Measurements from ENCODE around the gene ZNFX1.
"Not testable (repeated sequence)": the region's sequence is repeated elsewhere in the genome, so short reads cannot be mapped to it uniquely, and the experiment has no call there.

ZNFX1 gene

DNA sequence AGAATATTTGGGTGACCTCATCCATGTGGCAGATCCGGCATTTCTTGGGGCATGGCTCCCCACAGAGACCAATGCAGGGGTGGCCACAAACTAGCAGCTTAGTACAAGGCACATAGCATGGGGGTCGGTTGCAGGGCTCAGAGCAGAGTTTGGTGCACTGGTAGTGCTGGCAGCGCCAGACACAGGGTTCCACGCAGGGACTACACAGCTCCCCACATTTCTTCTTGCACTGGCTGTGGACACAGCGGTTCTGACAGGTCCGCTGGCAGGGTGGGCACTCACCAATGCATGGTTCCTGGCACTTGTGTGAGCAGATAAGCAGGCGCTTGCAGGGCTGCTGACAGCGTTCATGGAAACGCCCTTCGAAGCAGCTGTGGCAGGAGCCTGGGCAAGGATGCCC, 29.6 kb downstream of the ZNFX1 start:
- no peak for DNase-seq (ENCODE audit: low spot score)

GRCh38 chr20:49247792-49248191, 30.1 kb downstream of the ZNFX1 start:
- DNase-seq (ENCODE audit: low spot score): no peak

GRCh38 chr20:49247169-49247723, 30.6 kb downstream of the ZNFX1 start:
- DNase-seq (ENCODE audit: low spot score): no peak

GRCh38 chr20:49245921-49246740, 31.7 kb downstream of the ZNFX1 start:
- DNase-seq (ENCODE audit: low spot score): peak; percentile 79

DNA sequence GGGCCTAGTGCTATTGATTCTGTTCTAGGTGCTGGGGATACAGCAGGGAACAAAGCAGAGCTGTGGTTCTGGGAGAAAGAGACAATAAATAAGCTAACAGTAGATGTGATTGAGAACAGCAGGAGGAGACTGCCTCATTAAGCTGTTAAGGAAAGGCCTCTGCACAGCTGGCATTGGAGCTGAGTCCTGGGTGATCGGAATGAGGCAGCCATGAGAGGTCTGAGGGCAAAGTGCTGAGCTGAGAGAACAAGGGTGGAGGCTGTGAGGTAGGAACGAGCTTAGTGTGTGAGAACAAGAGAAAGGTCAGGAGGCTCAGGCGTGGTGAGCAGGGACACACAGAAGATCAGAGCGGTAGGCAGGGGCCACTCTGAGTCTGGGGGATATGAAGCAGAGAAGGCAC, 40.3 kb downstream of the ZNFX1 start:
- DNase-seq (ENCODE audit: low spot score): no peak

DNA sequence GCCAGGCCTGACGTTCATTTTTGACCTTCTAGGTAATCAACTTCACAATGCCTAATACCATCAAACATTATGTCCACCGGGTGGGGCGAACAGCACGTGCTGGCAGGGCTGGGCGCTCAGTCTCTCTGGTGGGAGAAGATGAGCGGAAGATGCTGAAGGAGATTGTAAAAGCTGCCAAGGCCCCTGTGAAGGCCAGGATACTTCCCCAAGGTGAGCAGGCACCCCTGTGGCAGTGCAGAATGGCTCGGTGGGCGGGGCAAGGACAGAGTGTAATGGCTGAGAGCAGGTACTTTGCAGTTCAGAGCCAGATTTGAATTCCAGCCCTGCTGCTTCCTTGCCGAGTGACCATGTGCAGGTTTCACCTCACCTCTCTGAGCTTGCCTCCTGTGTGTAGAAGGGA, 41.6 kb downstream of the ZNFX1 start:
- no peak for DNase-seq (ENCODE audit: low spot score)

DNA sequence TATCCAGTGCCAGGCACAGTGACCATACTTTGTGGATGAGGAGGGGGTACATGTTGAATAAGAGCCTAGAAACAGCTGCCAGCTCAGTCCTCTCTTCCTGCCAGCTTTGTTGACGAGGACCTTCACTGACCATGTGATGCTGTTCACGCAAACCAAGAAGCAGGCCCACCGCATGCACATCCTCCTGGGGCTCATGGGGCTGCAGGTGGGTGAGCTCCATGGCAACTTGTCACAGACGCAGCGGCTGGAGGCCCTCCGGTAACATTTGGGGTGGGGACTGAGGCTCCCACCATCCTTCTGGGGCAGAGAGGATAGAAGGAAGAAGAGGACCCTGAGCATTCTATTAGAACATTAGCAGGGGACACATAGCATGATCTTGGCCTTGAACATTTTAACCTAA, 43.0 kb downstream of the ZNFX1 start:
- no peak for DNase-seq (ENCODE audit: low spot score)

GRCh38 chr20:49233226-49233625, 44.6 kb downstream of the ZNFX1 start:
- DNase-seq (ENCODE audit: low spot score): no peak

DNA sequence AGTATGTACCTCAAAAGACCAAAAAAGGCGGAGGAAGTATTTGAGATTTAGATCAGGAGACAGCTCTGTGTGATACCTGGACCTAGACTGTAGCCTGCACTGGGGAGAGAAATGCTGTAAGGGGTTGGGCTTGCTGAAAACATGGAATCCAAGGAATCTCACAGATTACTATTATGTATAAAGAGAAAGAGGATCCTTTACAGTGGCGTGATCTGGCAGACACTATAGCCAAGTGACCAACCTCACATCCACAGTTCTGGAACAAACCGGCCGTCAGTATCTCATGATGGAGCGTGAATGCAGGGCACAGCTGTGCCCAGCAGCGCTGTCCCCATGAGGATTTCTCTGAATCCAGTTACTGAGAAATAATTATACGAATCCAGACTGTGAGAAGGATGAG, 46.4 kb downstream of the ZNFX1 start:
- no peak for DNase-seq (ENCODE audit: low spot score)

- DNase-seq (ENCODE audit: low spot score): no peak
These were observed 47.2 kb downstream of the ZNFX1 start for GRCh38 chr20:49230561-49231133.

DNA sequence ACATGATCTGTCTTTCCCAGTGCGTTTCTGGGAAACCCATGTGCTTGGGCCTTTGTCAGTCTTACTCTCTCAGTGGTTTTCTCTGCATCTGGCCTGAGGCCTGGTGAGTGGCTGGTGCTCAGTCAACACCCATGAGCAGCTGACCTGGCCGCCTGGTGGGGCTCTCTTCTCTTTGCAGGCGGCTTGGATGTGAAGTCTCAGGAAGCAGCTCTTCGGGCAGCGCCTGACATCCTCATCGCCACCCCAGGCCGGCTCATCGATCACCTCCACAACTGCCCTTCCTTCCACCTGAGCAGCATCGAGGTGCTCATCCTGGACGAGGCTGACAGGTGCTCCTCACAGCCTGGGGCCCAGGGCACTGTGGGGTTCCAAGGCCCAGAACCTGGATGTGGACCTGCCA, 47.8 kb downstream of the ZNFX1 start:
- no peak for DNase-seq (ENCODE audit: low spot score)

DNA sequence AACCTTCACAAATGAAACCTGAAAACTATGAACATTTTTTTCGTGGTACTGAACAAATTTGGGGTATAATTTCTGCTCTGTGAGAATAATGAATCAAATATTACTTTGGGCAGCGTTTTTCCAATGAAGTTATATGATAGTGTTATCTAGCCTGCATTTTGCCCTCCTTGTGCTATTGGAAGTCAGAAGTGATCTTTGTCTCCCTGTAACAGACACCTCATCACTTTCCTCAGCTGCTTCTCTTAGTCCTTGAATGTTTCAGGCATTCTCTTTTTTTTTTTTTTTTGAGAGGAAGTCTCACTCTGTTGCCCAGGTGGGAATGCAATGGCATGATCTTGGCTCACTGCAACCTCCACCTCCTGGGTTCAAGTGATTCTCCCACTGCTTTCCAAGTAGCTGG, 48.5 kb downstream of the ZNFX1 start:
- DNase-seq (ENCODE audit: low spot score): no peak

DNA sequence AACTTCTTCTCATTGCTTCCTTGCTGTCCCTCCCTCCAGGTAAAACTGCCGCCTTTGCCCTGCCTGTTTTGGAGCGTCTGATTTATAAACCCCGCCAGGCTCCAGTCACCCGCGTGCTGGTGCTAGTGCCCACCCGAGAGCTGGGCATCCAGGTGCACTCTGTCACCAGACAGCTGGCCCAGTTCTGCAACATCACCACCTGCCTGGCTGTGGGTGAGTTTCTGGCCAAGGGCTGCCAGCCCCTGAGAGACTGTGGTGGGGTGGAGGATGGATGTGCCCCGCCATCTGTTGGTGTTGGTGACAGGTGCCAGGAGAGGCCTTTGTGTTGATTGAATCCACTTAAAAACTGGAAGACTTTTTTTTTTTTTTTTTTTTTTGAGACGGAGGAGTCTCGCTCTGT, 49.2 kb downstream of the ZNFX1 start:
- DNase-seq (ENCODE audit: low spot score): no peak

DNA sequence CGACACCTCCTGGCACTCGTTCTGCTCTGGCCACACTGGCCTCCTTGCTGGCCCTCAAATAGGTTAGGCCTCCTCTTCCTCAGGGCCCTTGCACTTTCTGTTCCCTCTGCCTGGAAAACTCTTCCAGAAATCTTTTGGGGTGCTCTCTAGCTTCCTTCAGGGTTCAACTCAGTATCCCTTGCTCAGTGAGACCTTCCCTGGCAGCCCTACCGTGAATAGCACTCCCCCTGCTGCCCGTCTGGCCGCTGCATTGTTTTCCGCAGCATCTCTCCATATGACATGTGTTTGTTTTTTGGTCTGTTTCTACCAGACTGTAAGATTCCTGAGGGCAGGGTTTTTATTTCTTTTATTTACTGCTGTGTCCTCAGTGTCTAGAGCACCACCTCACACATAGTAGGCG, 52.0 kb downstream of the ZNFX1 start:
- DNase-seq (ENCODE audit: low spot score): no peak

- no peak for DNase-seq (ENCODE audit: low spot score)
These were observed 57.7 kb downstream of the ZNFX1 start for GRCh38 chr20:49219924-49220831.

DNA sequence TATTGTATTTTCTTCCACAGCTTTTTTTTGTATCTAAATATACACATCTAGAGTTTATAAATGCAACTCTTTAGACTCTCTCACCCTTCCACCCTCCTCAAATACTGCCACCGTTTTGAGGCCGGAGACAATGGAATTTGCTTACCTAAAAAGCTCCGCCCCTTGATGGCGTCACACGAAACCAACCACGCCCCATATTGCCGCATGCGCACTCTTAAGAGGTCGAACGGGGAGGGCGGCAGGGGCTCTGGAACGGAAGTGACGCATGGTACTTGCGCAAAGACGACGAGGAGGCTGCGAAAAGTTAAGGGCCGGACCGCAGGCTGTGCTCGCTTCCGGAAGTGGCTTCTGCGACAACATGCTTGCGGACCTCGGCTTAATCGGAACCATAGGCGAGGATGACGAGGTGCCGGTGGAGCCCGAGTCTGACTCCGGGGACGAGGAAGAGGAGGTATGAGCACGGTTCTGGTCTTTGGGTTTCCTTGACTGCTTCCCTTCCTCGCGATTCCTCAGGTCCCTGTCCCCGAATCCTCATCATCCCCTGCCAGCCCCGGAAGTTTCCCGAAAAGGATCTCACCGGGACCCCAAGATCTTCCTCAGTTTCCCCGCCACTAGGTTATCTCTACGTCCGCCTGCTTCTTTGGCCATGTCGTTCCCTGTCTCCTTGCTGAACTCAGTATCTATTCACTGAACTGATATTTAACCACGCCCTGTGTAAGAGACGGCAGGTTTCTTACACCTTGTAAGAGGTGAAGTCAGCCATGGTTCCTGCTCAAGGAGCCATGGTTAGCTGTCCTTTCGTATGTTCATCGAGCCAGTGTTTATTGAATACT, 58.5 kb downstream of the ZNFX1 start, which contains the start of gene DDX27:
TSS of gene DDX27 (plus strand) at position 326 of the 833 bp plus-strand sequence. CDS start at position 359, 33 bp downstream.
- DNase-seq (ENCODE audit: low spot score): peak; percentile 98

DNA sequence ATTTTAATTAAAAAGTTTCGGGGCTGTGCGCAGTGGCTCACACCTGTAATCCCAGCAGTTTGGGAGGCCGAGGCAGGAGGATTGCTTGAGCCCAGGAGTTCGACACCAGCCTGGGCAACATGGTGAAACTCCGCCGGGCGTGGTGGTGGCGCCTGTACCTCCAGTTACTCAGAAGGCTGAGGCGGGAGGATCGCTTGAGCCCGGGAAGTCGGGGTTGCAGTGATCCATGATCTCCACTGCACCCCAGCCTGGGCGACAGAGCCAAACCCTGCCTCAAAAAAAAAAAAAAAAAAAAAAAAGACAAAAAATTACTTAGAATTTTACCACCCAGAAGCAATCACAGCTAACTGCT, 59.1 kb downstream of the ZNFX1 start:
- DNase-seq (ENCODE audit: low spot score): not testable (repeated sequence)

DNA sequence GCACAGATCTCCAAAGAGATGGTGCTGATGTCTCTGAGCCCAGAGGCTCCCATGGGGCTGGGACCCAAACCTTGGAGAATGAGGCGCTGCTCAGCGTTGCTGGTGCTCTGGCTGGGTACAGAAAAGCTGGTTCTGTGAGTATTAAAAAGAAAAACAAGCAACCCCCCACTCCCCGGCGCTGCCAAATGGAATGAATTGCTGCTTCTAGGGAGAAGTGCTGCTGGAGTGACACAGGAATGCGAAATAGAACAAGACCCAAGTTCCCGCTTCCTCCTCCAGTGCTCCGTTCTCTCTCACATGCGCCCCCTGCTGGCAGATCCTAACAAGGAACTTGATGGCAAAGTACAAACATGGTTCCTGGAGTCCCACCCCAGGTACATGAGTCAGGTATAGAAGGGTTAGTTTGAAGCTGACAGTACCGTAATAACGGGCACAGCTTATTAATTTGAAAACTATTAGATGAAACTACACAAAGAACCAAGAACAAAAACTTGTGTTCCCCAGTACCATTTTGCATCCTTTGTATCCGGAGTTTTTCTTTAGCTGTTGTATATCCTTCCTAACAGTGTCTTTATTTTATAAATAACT, 60.8 kb downstream of the ZNFX1 start:
- DNase-seq (ENCODE audit: low spot score): peak; percentile 87

DNA sequence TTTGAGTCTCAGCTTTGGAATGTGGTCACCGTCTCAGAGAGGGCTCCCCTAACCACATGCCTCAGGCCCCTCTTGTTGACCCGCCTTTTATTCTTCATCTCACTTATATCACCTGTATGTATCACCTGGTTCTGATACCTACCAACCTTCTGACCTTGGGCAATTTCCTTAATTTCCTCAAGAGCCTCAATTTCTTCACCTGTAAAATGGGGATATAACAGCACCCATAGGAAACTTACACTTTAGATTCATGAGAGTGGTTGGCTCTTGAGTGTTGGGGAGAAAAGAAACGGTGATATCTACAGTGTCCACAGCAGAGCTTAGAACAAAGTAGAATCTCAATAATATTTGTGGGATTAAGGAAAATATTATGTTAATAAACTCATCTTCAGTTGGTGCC, 62.6 kb downstream of the ZNFX1 start:
- no peak for DNase-seq (ENCODE audit: low spot score)

DNA sequence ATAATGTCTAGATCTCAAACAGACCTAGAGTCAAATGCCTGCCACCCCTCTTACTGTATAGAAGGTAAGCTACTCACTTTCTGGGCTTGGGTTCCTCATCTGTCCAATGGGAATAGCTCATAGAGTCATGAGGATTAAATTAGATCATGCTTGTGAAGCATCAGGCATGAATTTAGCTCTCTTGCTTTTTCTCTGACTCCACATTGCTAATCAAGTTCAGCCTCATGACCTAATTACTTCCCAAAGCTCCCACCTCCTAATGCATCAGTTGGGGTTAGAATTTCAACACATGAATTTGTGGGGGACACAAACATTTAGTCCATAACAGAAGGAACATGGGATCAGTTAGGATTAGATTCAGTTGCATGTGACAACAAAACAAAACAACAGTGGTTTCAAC, 63.3 kb downstream of the ZNFX1 start:
- no peak for DNase-seq (ENCODE audit: low spot score)

DNA sequence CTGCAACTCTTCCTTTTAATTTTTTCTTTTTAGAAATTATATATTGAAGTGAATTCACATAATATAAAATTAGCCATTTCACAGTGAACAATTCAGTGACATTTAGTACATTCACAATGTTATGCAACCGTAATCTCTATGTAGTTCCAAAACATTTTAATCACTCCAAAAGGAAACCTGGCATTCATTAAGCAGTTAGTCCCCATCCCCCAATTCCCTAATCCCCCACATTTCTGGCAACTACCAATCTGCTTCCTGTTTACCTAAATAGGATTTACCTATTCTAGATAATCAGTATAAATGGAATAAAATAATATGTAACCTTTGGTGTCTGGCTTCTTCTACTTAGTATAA, 67.1 kb downstream of the ZNFX1 start:
- DNase-seq (ENCODE audit: low spot score): no peak
